Prostate gland (tissue), 2 donors: ENCODE measurements around the gene KANTR.

Experiments
- CTCF ChIP-seq, 4 experiments: fragments of 200-600 bp in 2 of 4; fragments of 450-650 bp in 2 of 4; sonication (generic) in 2 of 4; IDR thresholded peaks; 1 replicate in 3 of 4; 2 replicates in 1 of 4; pipeline ENCODE4 v1.5.1; 2016 to 2019; ENCODE audit warnings: antibody characterized with exemption in 4 of 4, mild to moderate bottlenecking in 2 of 4, moderate library complexity in 2 of 4
- POLR2A ChIP-seq: fragments of 450-650 bp; IDR thresholded peaks from one replicate; pipeline ENCODE4 v1.6.1; 2016; ENCODE audit warnings: antibody characterized with exemption, mild to moderate bottlenecking

- TF ChIP-seq CTCF (IDR thresholded peaks at IDR 0.05) (no peak), POLR2A (no peak)
These were observed 77.4 kb downstream of the KANTR start for GRCh38 chrX:53171356-53171755.
